ENCODE measurements around the gene C3orf22.

- TF ChIP-seq CTCF (conservative IDR thresholded peaks at IDR 0.05; ENCODE audit: low read length) = no peak
- no peak for TF ChIP-seq EZH2phosphoT487 (IDR thresholded peaks at IDR 0.05; ENCODE audit: borderline replicate concordance)
Observed at GRCh38 chr3:126517986-126518778, 40.5 kb downstream of the C3orf22 start.

Measured in Loucy (cell line).